ENCODE data around the gene MYCBP.

Gene MYCBP

DNA sequence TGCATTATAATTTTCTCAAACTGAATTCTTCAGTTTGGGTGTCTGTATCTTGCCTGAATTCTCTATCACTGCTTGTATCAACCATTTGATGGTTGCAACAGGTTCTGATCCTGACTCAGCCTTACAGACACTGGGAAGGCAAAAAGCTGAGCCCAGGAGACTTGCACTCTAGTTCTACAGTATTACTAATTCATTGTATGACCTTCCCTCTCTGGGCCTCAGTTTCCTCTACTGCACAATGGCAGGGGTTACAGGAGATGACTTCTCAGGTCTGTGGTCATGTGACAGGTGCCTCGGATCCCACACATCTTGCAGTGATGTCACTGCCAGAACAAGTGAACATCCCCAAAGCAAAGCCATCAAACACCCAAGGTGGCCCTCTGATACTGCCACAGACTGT lies 52.3 kb downstream of the MYCBP start:
- no peak for DNase-seq (ENCODE audit: low spot score)

DNA sequence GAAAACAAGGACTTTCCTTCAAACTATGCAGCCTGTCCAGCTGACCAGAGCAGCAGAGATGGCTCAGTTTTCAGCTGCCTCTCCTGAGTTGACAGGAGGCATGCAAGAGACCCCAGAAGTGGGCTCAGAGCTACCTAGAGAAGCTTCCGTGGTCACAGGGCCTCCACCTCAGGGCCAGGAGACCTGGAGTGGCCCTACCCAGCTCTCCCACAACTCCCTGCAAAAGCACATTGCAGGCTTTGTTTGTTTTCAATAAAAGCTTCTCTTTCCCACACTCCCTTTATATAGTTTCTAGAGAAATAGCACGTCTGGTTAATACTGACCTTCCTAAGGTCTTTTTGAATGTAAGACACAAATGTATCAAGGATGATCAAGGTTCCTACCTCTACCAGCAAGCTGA lies 53.6 kb downstream of the MYCBP start:
- DNase-seq (ENCODE audit: low spot score), result no peak

DNA sequence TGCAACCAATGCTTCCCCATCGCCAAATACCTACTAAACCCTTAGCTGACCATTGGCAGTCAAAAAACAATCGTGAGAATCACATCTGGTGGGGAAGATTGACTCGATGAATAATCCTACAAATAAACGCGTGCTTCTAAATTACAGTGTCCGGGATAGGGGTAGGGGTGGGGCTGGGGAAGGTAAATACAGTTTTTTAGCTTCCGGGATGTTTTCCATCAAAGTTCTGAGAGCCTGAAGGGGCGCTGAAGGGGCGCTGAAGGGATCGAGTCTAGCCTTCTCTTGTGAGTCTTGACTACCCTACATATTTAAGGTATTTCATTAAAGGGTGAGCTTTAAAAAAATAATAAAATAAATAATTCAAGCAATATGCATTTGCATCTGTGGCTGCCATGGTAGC lies 54.1 kb downstream of the MYCBP start:
- no peak for DNase-seq (ENCODE audit: low spot score)

DNA sequence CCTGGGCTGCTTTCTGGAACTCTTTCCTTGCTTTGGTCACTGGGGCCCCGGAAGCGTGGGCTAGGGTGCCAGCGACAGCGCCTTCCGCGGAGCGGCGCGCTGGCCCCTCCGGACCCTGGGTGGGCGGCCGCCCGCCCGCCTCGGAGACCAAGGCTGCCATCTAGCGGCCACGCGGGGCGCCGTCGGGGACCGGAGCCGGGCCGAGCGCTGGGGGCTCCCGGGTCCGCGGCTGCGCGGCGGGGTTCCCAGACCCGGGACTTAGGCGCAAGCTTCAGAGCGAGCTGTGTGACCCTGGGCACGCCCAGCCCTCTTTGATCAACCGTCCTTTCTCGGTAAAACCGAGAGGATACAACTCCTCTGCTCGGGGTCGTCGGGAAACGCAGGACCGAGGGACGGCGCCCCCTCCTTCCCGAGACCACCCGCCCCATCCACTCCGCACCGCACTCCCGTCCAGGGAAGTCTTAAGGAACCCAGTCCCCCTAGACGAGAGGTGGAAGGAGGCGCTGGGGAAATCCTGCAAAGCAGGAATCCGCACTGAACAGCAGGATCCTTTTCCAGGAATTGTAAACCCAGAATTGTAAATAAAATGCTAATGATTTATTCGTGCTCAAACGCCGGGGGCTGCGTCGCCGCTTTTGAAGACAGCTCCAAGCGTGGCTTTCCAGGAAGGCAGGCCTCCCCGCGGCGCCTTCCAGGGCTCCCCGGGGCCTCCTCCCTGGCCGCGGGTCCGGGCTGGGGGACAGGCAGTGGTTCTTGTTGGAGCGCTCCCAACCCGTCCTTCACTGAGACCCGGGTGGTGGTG lies 54.8 kb downstream of the MYCBP start:
- peak; percentile 29 for DNase-seq (ENCODE audit: low spot score)

DNA sequence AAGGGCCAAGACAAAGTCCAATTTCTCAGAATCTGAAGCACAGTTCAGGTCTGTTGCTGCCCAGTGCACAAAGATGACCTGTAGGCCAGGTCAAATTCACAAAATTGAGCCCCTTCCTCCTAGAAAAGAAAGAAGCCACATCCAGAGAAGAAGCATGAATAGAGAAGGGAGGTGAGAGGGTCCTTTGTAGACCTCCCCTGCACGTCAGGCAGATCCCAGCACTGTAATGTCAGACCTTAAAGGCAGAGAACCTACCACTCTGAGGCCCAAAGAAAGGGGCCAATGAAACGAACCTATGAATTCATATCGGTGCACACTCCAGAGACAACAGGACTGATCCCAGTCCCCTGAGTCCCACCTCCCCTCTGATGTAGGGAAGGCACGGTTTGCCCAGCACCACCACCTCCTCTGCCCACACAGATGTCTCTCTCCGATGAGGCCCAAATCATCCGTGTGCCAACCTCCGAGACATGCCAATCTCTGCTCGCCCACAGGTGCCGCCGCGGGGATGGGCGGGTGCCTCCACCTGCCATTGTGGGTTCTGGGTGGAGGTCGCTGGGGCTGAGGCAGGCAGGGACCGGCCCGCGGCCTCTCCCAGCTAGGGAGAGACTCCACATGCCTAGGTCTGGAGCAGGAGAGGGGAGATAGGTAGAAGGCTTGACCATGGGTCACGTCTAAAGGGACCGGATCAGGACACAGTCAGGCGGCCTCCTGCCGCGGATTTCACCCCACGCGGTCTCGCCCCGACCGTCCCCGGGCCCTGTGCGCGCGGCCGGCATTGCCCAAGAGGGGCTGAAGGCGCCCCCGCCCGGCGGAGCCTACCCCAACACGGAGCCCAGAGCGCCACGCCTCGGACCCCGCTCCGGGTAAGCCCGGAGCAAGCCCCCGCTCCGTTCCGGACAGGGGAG lies 55.6 kb downstream of the MYCBP start:
- DNase-seq (ENCODE audit: low spot score), result no peak

DNA sequence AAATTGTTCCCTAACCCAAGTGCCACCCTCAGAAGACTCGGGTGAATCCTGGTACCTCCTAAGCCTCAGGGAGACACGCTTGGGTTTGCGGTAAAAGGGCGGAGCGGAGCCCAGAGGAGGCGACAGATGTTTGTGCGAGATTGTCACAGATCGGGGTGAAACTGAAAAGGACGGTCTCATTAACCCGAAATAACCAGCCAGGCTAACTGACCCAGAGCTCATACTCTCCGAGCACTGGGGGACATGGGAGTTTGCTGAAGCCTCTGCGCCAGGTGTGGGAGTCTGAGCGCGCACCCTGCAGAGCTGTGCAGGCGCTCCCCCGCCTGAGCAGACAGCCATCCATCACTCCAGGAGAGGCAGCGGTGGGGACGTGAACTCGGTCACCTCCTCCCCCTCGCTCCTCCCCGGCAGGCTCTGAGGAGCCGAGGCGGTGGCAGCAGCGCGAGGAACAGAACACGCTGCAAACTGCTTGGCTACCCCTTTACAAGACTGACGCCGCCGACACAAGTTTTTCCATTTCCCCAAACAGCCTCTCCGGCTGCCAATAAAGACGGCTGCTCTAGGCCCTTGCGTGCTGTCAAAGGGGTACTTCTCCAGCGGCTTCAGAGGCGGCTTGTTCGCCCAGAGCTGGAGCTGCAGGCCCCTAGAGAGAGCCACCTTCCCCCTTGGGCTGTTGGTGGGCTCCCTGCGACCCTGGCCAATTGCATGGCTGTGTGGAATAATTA lies 57.1 kb downstream of the MYCBP start:
- peak; percentile 27 for DNase-seq (ENCODE audit: low spot score)

DNA sequence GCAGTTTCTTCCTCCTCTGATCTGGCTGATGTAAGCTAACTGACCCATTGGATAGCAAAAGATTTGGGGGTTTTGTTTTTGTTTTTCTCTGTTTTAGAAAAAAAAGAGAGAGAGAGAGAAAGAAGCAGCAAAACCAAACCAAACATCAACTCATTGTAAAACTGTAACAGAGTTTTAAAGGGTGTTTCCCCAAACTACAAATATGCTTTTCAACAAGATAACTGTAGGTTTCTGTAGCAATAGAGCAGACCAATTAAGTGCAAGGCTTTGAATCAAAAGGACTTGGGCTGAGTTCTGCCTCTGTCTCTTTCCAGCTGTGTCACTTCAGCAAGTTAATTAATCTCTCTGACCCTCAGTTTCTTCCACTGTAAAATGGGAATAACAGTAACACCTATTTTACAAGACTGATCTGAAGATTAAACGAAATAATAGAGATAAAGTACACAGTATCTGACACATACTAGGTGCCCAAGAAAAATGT lies 58.1 kb downstream of the MYCBP start:
- DNase-seq (ENCODE audit: low spot score), result no peak

DNA sequence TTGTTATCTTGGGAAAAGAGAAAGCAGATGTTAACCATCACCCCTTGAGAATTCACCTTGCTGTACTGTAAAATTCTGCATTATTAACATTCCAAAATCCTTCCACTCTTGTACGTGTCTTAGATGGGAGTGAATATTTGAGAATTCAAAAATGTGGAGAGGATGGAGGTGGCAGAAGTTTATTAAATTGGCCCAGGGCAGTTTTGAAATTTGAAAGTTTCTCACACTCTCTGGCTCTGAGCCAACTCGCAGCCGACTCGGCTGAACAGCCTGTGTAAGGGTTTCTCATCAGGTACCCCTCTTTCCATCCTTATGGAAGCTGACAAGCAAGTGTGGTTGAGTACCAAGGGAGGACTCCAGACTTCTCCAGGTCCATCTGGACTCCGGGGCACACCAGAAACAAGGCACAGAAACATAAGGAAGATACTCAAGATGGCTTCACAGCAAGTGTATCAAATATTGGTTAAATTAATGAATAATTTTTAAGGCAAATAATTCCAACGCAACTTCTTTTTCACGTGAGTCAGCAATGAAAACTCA lies 58.6 kb downstream of the MYCBP start:
- DNase-seq (ENCODE audit: low spot score), result no peak

DNA sequence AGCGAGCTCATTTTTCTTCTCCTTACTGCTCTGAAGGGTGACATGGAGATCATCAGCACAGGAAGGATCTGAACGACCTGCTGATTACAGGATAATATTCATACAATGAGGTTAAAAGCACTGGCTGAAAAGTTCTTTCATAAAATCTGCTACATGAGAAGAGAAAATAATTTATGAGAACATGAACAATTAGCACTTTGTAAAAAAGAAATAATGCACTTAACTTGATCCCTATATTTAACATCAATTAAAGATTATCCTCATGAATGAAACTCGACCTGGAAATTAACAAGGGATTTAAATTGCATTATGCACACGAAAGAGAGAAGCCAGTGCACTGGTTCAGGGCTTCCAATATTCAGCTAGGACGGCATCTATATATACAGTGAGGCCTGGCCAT lies 60.2 kb downstream of the MYCBP start:
- no peak for DNase-seq (ENCODE audit: low spot score)

Small RNAs within 50 kb of the gene (small RNA-seq; reads per million reads assigned to genes)
- gene GJA9-MYCBP, result 0 reads per million in 2 experiments
